Tibial artery (tissue), 4 donors: Measurements from ENCODE around the gene NSMF.

Source experiments
- DNase-seq, 2 donors: peaks; one replicate each; pipeline ENCODE4 v3.0.0-alpha.2; 2019
- H3K27ac ChIP-seq, 2 donors: fragments of 200-600 bp; sonication (generic) in 1 of 2; 1 replicate in 1 of 2; 2 replicates in 1 of 2; pipeline ENCODE4 v1.5.1; 2018 to 2019; ENCODE audit warnings: mild to moderate bottlenecking in 1 of 2
- H3K27me3 ChIP-seq, 2 donors: fragments of 200-600 bp; sonication (generic) in 1 of 2; one replicate each; pipeline versions ENCODE4 v1.5.1 to v1.6.0; 2016 to 2019
- H3K36me3 ChIP-seq, 3 donors: fragments of 200-600 bp; sonication (generic) in 2 of 3; one replicate each; pipeline ENCODE4 v1.5.1; 2016 to 2019; ENCODE audit warnings: mild to moderate bottlenecking in 2 of 3
- H3K4me1 ChIP-seq, 4 donors: fragments of 200-600 bp; sonication (generic) in 2 of 4; 1 replicate in 3 of 4; 2 replicates in 1 of 4; pipeline ENCODE4 v1.5.1; 2016 to 2019
- H3K4me3 ChIP-seq, 2 donors: fragments of 200-600 bp; sonication (generic) in 1 of 2; 1 replicate in 1 of 2; 2 replicates in 1 of 2; pipeline ENCODE4 v1.5.1; 2018 to 2019; ENCODE audit warnings: mild to moderate bottlenecking in 2 of 2
- H3K9me3 ChIP-seq, 3 donors: fragments of 200-600 bp; sonication (generic) in 1 of 3; one replicate each; pipeline ENCODE4 v1.5.1; 2016 to 2019
- intact Hi-C: fragments of 100-400 bp; cut with DNase I; formaldehyde crosslinking; loops from one replicate; pipeline ENCODE4 v1.15.0; 2023; ENCODE audit warnings: low total_unique reads
- TF ChIP-seq, protein P1 (sequence below), 2 experiments: fragments of 200-600 bp in 1 of 2; fragments of 450-650 bp in 1 of 2; IDR thresholded peaks; one replicate each; pipeline ENCODE4 v1.5.1; 2017 to 2019; ENCODE audit warnings: antibody characterized with exemption in 2 of 2, mild to moderate bottlenecking in 1 of 2, moderate library complexity in 1 of 2

The NSMF gene

DNA sequence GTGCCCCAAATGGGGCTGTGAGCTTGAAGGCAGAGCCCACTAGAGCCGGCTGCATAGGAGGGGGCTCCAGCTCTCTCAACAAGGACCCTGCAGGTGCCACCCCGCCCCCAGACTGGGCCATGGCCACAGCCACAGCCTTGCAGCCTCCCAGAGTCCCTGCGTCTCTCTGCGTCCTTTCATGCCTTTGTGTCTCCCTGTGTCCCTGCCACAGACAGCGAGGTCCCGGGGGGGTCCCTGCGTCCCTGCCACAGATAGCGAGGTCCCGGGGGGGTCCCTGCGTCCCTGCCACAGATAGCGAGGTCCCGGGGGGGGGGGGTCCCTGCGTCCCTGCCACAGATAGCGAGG is 29.6 kb downstream of the NSMF start:
- Histone ChIP-seq H3K27me3 (peaks cover 0 to 30% of the 10 kb centered on the region in 2 donors), H3K4me3 (no peak overlapping the region), H3K36me3 (no peaks in the 10 kb centered on the region), H3K27ac (no peak overlapping the region), H3K9me3 (no peaks in the 10 kb centered on the region), H3K4me1 (peaks cover 0 to 6% (median 0%) of the 10 kb centered on the region in 4 donors)
- intact Hi-C loops: no loop called here
- no peak for DNase-seq
- TF ChIP-seq, protein P1, sequence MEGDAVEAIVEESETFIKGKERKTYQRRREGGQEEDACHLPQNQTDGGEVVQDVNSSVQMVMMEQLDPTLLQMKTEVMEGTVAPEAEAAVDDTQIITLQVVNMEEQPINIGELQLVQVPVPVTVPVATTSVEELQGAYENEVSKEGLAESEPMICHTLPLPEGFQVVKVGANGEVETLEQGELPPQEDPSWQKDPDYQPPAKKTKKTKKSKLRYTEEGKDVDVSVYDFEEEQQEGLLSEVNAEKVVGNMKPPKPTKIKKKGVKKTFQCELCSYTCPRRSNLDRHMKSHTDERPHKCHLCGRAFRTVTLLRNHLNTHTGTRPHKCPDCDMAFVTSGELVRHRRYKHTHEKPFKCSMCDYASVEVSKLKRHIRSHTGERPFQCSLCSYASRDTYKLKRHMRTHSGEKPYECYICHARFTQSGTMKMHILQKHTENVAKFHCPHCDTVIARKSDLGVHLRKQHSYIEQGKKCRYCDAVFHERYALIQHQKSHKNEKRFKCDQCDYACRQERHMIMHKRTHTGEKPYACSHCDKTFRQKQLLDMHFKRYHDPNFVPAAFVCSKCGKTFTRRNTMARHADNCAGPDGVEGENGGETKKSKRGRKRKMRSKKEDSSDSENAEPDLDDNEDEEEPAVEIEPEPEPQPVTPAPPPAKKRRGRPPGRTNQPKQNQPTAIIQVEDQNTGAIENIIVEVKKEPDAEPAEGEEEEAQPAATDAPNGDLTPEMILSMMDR (IDR thresholded peaks at IDR 0.05): no peak

DNA sequence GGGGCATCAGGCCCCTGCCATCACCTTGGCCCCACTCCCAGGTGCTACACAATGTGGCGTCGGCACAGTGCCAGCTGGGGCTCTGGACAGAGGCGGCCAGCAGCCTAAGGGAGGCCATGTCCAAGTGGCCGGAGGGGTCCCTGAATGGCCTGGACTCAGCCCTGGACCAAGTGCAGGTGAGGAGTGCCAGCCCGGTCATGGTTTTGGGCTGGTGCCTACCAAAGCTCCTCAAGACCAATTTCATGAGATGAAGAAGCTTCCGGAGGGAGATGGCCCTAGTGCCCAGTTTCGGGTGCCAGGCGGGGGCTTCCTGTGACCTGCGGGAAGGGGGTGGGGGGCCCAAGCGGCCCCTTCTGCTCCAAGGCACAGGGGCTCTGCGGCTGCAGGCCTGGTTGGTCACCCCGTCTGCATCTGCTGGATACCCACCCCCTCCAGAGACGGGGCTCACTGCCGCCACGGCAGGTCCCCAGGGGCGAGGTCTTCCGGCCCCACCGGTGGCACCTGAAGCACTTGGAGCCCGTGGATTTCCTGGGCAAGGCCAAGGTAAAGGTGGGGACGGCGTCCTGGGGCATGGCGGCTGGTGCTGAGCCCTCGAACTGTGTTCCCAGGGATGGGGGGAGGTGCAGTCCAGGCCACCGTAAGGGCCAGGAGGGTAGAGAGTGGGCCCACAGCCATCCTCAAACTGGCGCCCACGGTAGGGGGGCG is 30.1 kb downstream of the NSMF start:
- TF ChIP-seq, protein P1 (IDR thresholded peaks at IDR 0.05): no peak
- peaks cover 0 to 30% of the 10 kb centered on the region in 2 donors for H3K27me3 ChIP-seq
- H3K9me3 ChIP-seq: no peaks in the 10 kb centered on the region
- peaks cover 0 to 11% (median 4%) of the 10 kb centered on the region in 4 donors for H3K4me1 ChIP-seq
- H3K4me3 ChIP-seq: no peak overlapping the region
- H3K36me3 ChIP-seq: no peaks in the 10 kb centered on the region
- no peak overlapping the region for H3K27ac ChIP-seq
- intact Hi-C loops: no loop called here
- DNase-seq: no peak

DNA sequence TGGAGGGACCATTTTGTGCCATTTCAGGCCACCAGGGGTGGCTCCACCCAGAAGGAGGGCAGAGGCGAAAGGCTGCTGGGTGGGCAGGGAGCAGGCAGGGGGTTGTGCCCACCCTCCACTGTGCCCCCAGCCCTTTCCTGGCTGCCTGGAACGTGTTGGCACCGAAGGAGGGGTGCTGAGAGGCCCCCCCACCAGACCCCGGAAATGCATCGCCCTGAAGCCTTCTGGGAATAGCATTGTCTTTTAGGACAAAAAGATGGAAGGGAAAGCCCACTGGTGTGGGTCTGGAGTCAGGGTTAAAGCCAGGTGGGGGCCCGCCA is 30.9 kb downstream of the NSMF start:
- intact Hi-C loops: no loop called here
- H3K4me3 ChIP-seq: no peak overlapping the region
- H3K27me3 ChIP-seq: peaks cover 0 to 25% of the 10 kb centered on the region in 2 donors
- H3K4me1 ChIP-seq: peaks cover 0 to 18% (median 10%) of the 10 kb centered on the region in 4 donors
- TF ChIP-seq, protein P1 (IDR thresholded peaks at IDR 0.05): no peak
- H3K27ac ChIP-seq: no peak overlapping the region
- no peaks in the 10 kb centered on the region for H3K9me3 ChIP-seq
- H3K36me3 ChIP-seq: no peaks in the 10 kb centered on the region
- DNase-seq: no peak

GRCh38 chr9:137427454-137428310 is 31.5 kb downstream of the NSMF start:
- Histone ChIP-seq H3K27me3 (peaks cover 0 to 24% of the 10 kb centered on the region in 2 donors), H3K4me1 (peaks cover 0 to 18% (median 10%) of the 10 kb centered on the region in 4 donors), H3K27ac (no peak overlapping the region), H3K36me3 (no peaks in the 10 kb centered on the region), H3K4me3 (no peak overlapping the region), H3K9me3 (no peaks in the 10 kb centered on the region)
- intact Hi-C loops: no loop called here
- no peak for DNase-seq
- TF ChIP-seq, protein P1 (IDR thresholded peaks at IDR 0.05): no peak

DNA sequence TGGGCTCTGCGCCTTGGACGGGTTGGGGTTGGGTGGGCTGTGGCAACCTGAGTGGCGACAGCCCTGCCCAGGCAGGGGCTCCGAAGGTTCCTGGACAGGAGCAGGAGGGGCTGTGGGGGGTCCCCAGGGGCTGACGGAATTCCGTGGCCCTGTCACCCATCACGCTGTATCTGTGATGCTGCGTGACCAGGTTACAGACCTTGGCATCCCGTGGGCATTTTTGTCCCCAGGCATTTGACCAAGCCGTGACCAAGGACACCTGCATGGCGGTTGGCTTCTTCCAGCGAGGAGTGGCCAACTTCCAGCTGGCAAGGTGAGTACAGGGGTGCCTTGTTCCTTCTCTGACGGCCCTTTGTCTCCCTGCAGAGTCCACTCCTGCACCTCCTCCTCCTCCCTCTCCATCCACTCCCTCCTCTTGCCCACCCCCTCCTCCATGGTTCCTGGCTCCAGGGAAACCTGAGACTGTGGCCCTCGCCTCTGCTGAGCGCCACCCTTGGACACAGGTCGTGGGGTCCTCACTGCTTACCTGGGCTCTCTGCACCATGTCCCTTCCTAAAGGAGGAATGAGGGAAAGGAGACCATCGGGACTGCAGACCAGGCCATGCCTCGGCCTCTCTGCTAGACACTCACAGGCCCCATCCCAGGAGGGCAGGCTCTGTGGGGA is 33.0 kb downstream of the NSMF start:
- H3K4me1 ChIP-seq: peaks cover 0 to 24% (median 19%) of the 10 kb centered on the region in 4 donors
- peaks cover 0 to 21% of the 10 kb centered on the region in 2 donors for H3K27me3 ChIP-seq
- no peaks in the 10 kb centered on the region for H3K36me3 ChIP-seq
- TF ChIP-seq, protein P1 (IDR thresholded peaks at IDR 0.05): no peak
- intact Hi-C loops: no loop called here
- no peak for DNase-seq
- H3K4me3 ChIP-seq: no peak overlapping the region
- H3K27ac ChIP-seq: no peak overlapping the region
- no peaks in the 10 kb centered on the region for H3K9me3 ChIP-seq
